Muscle layer of colon (tissue), 2 donors: Measurements from ENCODE around the gene KLC4.

ENCODE experiments used
- H3K27ac ChIP-seq: one replicate; pipeline ENCODE4 v1.7.0; 2013; ENCODE audit warnings: low read depth, mild to moderate bottlenecking, low read length, moderate library complexity
- H3K27me3 ChIP-seq, 2 donors: one replicate each; pipeline ENCODE4 v1.7.0; 2013; ENCODE audit warnings: low read length in 2 of 2, mild to moderate bottlenecking in 2 of 2; ENCODE audit not compliant: insufficient read depth in 2 of 2, control insufficient read depth in 1 of 2
- H3K36me3 ChIP-seq: one replicate; pipeline ENCODE4 v1.7.0; 2013; ENCODE audit warnings: mild to moderate bottlenecking, low read length; ENCODE audit not compliant: insufficient read depth
- H3K4me1 ChIP-seq: one replicate; pipeline ENCODE4 v1.7.0; 2013; ENCODE audit warnings: mild to moderate bottlenecking, low read length; ENCODE audit not compliant: insufficient read depth
- H3K4me3 ChIP-seq, 2 donors: one replicate each; pipeline ENCODE4 v1.7.0; 2013; ENCODE audit warnings: low read length in 2 of 2, low read depth in 1 of 2, mild to moderate bottlenecking in 1 of 2, moderate library complexity in 1 of 2
- H3K9ac ChIP-seq: one replicate; pipeline ENCODE4 v1.7.0; 2013; ENCODE audit warnings: low read length
- H3K9me3 ChIP-seq: one replicate; pipeline ENCODE4 v1.7.0; 2013; ENCODE audit warnings: mild to moderate bottlenecking, low read length
- donor health status: abdominal sarcoma.
- donor health status: Adenocarcinoma of cecum.

KLC4 gene

GRCh38 chr6:43089874-43090558 lies 30.6 kb downstream of the KLC4 start:
- H3K27ac ChIP-seq, result no peak overlapping the region

GRCh38 chr6:43090559-43090956 lies 31.1 kb downstream of the KLC4 start:
- no peak overlapping the region for H3K9ac ChIP-seq
- no peaks in the 10 kb centered on the region for H3K27me3 ChIP-seq
- no peaks in the 10 kb centered on the region for H3K9me3 ChIP-seq
- peaks cover 5% of the 10 kb centered on the region for H3K4me1 ChIP-seq
- H3K36me3 ChIP-seq, result no peaks in the 10 kb centered on the region
- no peak overlapping the region for H3K27ac ChIP-seq
- no peak overlapping the region for H3K4me3 ChIP-seq

More at GRCh38 chr6:43089874-43090558, 30.6 kb downstream of the KLC4 start:
- Histone ChIP-seq H3K9me3 (no peaks in the 10 kb centered on the region), H3K4me3 (no peak overlapping the region), H3K9ac (no peak overlapping the region), H3K4me1 (peaks cover 5% of the 10 kb centered on the region), H3K36me3 (no peaks in the 10 kb centered on the region), H3K27me3 (no peaks in the 10 kb centered on the region)

GRCh38 chr6:43091020-43091419 lies 31.6 kb downstream of the KLC4 start:
- no peaks in the 10 kb centered on the region for H3K36me3 ChIP-seq

GRCh38 chr6:43091436-43091991 lies 32.1 kb downstream of the KLC4 start:
- Histone ChIP-seq H3K9ac (no peak overlapping the region), H3K9me3 (no peaks in the 10 kb centered on the region), H3K4me3 (no peak overlapping the region), H3K4me1 (peaks cover 5% of the 10 kb centered on the region), H3K27ac (no peak overlapping the region), H3K27me3 (no peaks in the 10 kb centered on the region), H3K36me3 (no peaks in the 10 kb centered on the region)

More at GRCh38 chr6:43091020-43091419, 31.6 kb downstream of the KLC4 start:
- Histone ChIP-seq H3K27ac (no peak overlapping the region), H3K4me3 (no peak overlapping the region), H3K4me1 (peaks cover 5% of the 10 kb centered on the region), H3K27me3 (no peaks in the 10 kb centered on the region), H3K9me3 (no peaks in the 10 kb centered on the region), H3K9ac (no peak overlapping the region)

- no peak overlapping the region for H3K9ac ChIP-seq
- no peaks in the 10 kb centered on the region for H3K36me3 ChIP-seq
- no peak overlapping the region for H3K4me3 ChIP-seq
- no peak overlapping the region for H3K27ac ChIP-seq
- H3K27me3 ChIP-seq, result no peaks in the 10 kb centered on the region
- H3K9me3 ChIP-seq, result no peaks in the 10 kb centered on the region
- peaks cover 5% of the 10 kb centered on the region for H3K4me1 ChIP-seq
These were observed 33.2 kb downstream of the KLC4 start for GRCh38 chr6:43092635-43093034.

GRCh38 chr6:43093436-43094289 lies 34.2 kb downstream of the KLC4 start:
- Histone ChIP-seq H3K9me3 (no peaks in the 10 kb centered on the region), H3K4me3 (peak overlapping the region; percentile 49 to 74), H3K27me3 (no peaks in the 10 kb centered on the region), H3K36me3 (no peaks in the 10 kb centered on the region), H3K4me1 (peaks cover 5% of the 10 kb centered on the region), H3K27ac (peak overlapping the region; percentile 61), H3K9ac (peak overlapping the region; percentile 62)

- Histone ChIP-seq H3K9me3 (no peaks in the 10 kb centered on the region), H3K36me3 (no peaks in the 10 kb centered on the region), H3K27me3 (no peaks in the 10 kb centered on the region), H3K27ac (no peak overlapping the region), H3K4me3 (no peak overlapping the region), H3K9ac (no peak overlapping the region), H3K4me1 (peaks cover 5% of the 10 kb centered on the region)
These were observed 36.5 kb downstream of the KLC4 start for GRCh38 chr6:43095939-43096338.

GRCh38 chr6:43096451-43097097 lies 37.1 kb downstream of the KLC4 start:
- H3K9me3 ChIP-seq, result no peaks in the 10 kb centered on the region
- H3K27ac ChIP-seq, result no peak overlapping the region
- H3K36me3 ChIP-seq, result no peaks in the 10 kb centered on the region
- no peak overlapping the region for H3K4me3 ChIP-seq
- peaks cover 5% of the 10 kb centered on the region for H3K4me1 ChIP-seq
- no peak overlapping the region for H3K9ac ChIP-seq
- no peaks in the 10 kb centered on the region for H3K27me3 ChIP-seq

- no peak overlapping the region for H3K27ac ChIP-seq
- no peaks in the 10 kb centered on the region for H3K36me3 ChIP-seq
- no peak overlapping the region for H3K9ac ChIP-seq
- H3K27me3 ChIP-seq, result no peaks in the 10 kb centered on the region
- peaks cover 5% of the 10 kb centered on the region for H3K4me1 ChIP-seq
- no peaks in the 10 kb centered on the region for H3K9me3 ChIP-seq
- no peak overlapping the region for H3K4me3 ChIP-seq
These were observed 37.7 kb downstream of the KLC4 start for GRCh38 chr6:43097098-43097489.

- H3K4me3 ChIP-seq, result no peak overlapping the region
- H3K9ac ChIP-seq, result no peak overlapping the region
- no peaks in the 10 kb centered on the region for H3K9me3 ChIP-seq
- no peaks in the 10 kb centered on the region for H3K27me3 ChIP-seq
- peaks cover 5% of the 10 kb centered on the region for H3K4me1 ChIP-seq
- H3K36me3 ChIP-seq, result no peaks in the 10 kb centered on the region
- no peak overlapping the region for H3K27ac ChIP-seq
These were observed 38.1 kb downstream of the KLC4 start for GRCh38 chr6:43097502-43097901.

GRCh38 chr6:43101497-43101896 lies 42.1 kb downstream of the KLC4 start:
- Histone ChIP-seq H3K4me3 (no peak overlapping the region), H3K27ac (no peak overlapping the region), H3K36me3 (no peaks in the 10 kb centered on the region), H3K4me1 (no peaks in the 10 kb centered on the region), H3K9me3 (no peaks in the 10 kb centered on the region), H3K9ac (no peak overlapping the region), H3K27me3 (no peaks in the 10 kb centered on the region)
